BJ (cell line): ENCODE data around the gene AKR1B1. TPM values are rescaled to one million over a fixed set of nuclear protein-coding genes. Genes with fewer than 3 reads are reported as not detected.
"Not testable (repeated sequence)": the region's sequence is repeated elsewhere in the genome, so short reads cannot be mapped to it uniquely, and the experiment has no call there.

Experiments used
- CTCF ChIA-PET: fragments of 350-600 bp; formaldehyde crosslinking; extraction: SDS; loops from one replicate; lab custom pipeline; 2021; ENCODE audit warnings: antibody characterized with exemption, inconsistent platforms; lab: Yijun Ruan, JAX
- POLR2A ChIA-PET: fragments of 300-600 bp; sonication (Branson Sonifier 250); formaldehyde crosslinking; extraction: SDS; loops from one replicate; lab custom pipeline; 2021; ENCODE audit warnings: antibody characterized with exemption; lab: Charles Lee
- DNase-seq: peaks from one replicate; pipeline ENCODE4 v3.0.0-alpha.2; 2011; ENCODE audit warnings: low read depth
- H3K27me3 ChIP-seq: 2 replicates; pipeline ENCODE4 v1.6.0; 2011; ENCODE audit warnings: low read length; ENCODE audit not compliant: control insufficient read depth, insufficient read depth
- H3K36me3 ChIP-seq: 2 replicates; pipeline ENCODE4 v1.5.1; 2011; ENCODE audit warnings: low read length; ENCODE audit not compliant: control insufficient read depth, insufficient read depth
- H3K4me3 ChIP-seq: 2 replicates; pipeline ENCODE4 v1.5.1; 2011; ENCODE audit warnings: low read depth, mild to moderate bottlenecking, control low read depth, low read length
- polyA plus RNA-seq: library from polyadenylated mRNA; depleted of rRNA; stranded (reverse); fragments of >200 nt; gene quantifications from 2 replicates; pipeline ENCODE4 v1.2.3, GENCODE V29; 2011
- TF ChIP-seq, protein P1 (sequence below): IDR thresholded peaks from 2 replicates; pipeline ENCODE4 v1.5.1; 2011; ENCODE audit warnings: low read depth, mild to moderate bottlenecking, control low read depth, inconsistent platforms, low read length, moderate library complexity; ENCODE audit not compliant: insufficient read depth

Gene AKR1B1
- polyA plus RNA-seq, 1 experiment = 331 TPM

DNA sequence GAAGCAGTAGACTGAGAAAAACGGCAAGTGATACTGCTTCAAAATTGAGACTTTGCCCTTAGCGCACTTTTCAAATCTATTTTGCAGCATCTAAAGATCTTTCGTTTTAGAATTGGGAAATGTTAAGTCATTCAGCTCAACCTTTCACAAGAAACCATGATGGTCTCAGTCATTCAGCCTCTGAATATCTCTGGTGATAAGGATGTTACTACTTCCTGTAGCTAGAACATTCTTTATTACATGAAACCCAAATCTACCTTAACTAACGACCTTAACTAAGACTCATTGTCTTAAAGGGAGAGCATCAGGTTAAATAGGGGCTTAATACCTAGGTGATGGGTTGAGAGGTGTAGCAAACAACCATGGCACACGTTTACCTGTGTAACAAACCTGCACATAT is 42.1 kb upstream of the AKR1B1 start:
- ChIA-PET POLR2A (no interaction called here), CTCF (interaction anchor here (0.8 to 1.1 kb wide), 2 partner anchors 42 to 68 kb away, joined by 3 to 5 read pairs; partner anchors contain the start of gene AKR1B1)
- Histone ChIP-seq H3K36me3 (no peaks in the 10 kb centered on the region), H3K4me3 (no peak overlapping the region), H3K27me3 (no peaks in the 10 kb centered on the region)
- no peak for DNase-seq
- TF ChIP-seq, protein P1, sequence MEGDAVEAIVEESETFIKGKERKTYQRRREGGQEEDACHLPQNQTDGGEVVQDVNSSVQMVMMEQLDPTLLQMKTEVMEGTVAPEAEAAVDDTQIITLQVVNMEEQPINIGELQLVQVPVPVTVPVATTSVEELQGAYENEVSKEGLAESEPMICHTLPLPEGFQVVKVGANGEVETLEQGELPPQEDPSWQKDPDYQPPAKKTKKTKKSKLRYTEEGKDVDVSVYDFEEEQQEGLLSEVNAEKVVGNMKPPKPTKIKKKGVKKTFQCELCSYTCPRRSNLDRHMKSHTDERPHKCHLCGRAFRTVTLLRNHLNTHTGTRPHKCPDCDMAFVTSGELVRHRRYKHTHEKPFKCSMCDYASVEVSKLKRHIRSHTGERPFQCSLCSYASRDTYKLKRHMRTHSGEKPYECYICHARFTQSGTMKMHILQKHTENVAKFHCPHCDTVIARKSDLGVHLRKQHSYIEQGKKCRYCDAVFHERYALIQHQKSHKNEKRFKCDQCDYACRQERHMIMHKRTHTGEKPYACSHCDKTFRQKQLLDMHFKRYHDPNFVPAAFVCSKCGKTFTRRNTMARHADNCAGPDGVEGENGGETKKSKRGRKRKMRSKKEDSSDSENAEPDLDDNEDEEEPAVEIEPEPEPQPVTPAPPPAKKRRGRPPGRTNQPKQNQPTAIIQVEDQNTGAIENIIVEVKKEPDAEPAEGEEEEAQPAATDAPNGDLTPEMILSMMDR = no peak

DNA sequence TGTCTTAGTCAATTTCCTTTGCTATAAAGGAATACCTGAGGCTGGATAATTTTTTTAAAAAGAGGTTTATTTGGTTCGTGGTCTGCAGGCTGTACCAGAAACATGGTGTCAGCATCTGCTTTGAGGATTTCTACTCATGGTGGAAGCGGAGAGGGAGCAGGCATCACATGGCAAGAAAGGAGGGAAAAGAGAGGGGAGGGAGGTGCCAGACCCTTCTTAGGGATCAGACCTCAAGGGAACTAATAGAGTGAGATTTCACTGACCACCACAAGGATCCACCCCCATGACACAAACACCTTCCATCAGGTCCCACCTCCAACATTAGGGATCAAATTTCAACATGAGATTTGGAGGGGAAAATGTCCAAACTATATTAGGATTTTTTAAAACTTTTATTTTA is 41.5 kb upstream of the AKR1B1 start:
- no peak for DNase-seq
- CTCF ChIA-PET = interaction anchor here (0.8 to 1.1 kb wide), 2 partner anchors 41 to 67 kb away, joined by 3 to 5 read pairs; partner anchors contain the start of gene AKR1B1
- H3K4me3 ChIP-seq = no peak overlapping the region
- POLR2A ChIA-PET = no interaction called here
- no peaks in the 10 kb centered on the region for H3K36me3 ChIP-seq
- TF ChIP-seq, protein P1 = no peak
- H3K27me3 ChIP-seq = no peaks in the 10 kb centered on the region

DNA sequence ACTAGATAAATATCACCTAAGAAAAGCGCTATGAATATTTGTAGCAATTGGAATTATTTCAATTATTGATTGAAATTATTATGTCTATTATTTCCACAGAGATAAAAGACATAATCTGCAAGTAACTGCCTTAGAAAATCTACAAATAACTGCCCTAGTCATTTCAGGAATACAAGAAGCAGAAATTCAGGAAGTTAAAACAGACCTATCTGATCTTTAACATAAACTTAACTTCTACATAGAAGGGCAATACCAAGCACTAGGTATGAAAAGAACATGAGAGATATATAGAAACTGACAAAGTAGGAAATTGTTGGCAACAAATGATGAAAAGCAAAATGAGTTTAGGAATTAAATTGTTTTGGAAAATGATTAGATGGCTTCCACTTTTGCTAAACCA is 36.6 kb upstream of the AKR1B1 start:
- H3K36me3 ChIP-seq = no peaks in the 10 kb centered on the region
- ChIA-PET CTCF (interaction anchor here (0.6 to 1.0 kb wide), 2 partner anchors 38 to 97 kb away, joined by 3 to 4 read pairs; no protein-coding TSS in a partner anchor), POLR2A (no interaction called here)
- H3K27me3 ChIP-seq = peaks cover 2% of the 10 kb centered on the region; the same call in 1 of the 2 replicates
- no peak for DNase-seq
- TF ChIP-seq, protein P1 = no peak
- no peak overlapping the region for H3K4me3 ChIP-seq

DNA sequence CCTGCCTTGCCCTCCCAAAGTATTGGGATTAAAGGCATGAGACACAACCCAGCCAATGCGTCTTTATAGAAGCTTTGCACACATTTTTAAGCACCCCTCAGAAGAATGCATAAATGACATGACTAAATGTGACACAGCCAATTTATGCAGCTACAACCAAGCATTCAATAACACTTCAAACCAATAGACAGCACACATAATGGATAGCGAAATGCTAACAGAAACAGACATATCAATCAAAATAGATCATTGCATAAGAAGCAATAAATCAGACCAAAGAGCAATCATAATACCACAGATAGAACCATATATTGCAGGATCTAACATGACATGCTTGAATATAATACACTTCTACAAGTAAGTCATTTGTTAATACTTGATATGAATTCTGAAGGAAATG is 34.2 kb upstream of the AKR1B1 start:
- POLR2A ChIA-PET = no interaction called here

DNA sequence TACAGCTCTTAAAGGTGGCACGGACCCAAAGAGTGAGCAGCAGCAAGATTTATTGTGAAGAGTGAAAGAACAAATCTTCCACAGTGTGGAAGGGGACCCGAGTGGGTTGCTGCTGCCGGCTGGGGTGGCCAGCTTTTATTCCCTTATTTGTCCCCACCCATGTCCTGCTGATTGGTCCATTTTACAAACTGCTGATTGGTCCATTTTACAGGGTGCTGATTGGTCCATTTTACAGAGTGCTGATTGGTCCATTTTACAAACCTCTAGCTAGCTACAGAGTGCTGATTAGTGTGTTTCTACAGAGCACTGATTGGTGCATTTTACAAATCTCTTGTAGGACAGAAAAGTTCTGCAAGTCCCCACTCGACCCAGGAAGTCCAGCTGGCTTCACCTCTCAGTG is 28.8 kb upstream of the AKR1B1 start:
- H3K36me3 ChIP-seq, H3K27me3 ChIP-seq, H3K4me3 ChIP-seq, DNase-seq, POLR2A ChIA-PET: not testable (repeated sequence)
- CTCF ChIA-PET = interaction anchor here (0.9 kb wide), 1 partner anchor 24 kb away, joined by 3 read pairs; no protein-coding TSS in a partner anchor

More for the DNA sequence above, 34.2 kb upstream of the AKR1B1 start:
- H3K36me3 ChIP-seq = no peaks in the 10 kb centered on the region
- TF ChIP-seq, protein P1 = no peak
- H3K27me3 ChIP-seq = peaks cover 2% of the 10 kb centered on the region; the same call in 1 of the 2 replicates
- DNase-seq = no peak
- no peak overlapping the region for H3K4me3 ChIP-seq
- CTCF ChIA-PET = no interaction called here

DNA sequence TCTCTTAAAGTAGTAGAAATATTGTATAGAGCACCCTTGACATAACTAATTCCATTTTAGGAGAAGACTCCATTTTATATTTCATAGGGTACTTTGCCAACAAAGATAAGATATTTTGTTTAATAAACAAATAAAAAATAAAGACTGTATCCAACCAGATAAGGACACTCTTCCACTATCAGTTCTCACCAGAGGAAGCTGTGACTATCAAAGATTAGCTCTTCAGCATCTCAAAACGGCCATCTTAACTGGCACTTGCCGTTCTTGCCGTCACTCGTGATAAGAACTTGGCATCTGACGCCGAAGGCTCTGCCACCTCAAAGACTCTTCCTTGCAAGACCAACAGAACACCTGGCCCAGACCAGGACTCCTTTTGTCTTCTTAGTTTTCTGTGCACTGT is 26.3 kb upstream of the AKR1B1 start:
- DNase-seq = no peak
- ChIA-PET CTCF (interaction anchor here (1.7 to 2.2 kb wide), 2 partner anchors 27 to 29 kb away, joined by 3 to 5 read pairs; no protein-coding TSS in a partner anchor), POLR2A (no interaction called here)
- TF ChIP-seq, protein P1 = no peak
- no peaks in the 10 kb centered on the region for H3K36me3 ChIP-seq
- no peaks in the 10 kb centered on the region for H3K27me3 ChIP-seq
- no peak overlapping the region for H3K4me3 ChIP-seq
